Transverse colon (tissue), 4 donors: ENCODE measurements around the gene HAUS3. TPM values are rescaled to one million over a fixed set of nuclear protein-coding genes. Genes with fewer than 3 reads are reported as not detected.

Source experiments
- DNase-seq: peaks from one replicate; pipeline ENCODE4 v3.0.0-alpha.2; 2019
- H3K27ac ChIP-seq, 4 donors: fragments of 200-600 bp; sonication (generic); 2 replicates each; pipeline ENCODE4 v1.5.1; 2016 to 2018; ENCODE audit warnings: inconsistent platforms in 4 of 4
- H3K27me3 ChIP-seq: fragments of 200-600 bp; sonication (generic); 2 replicates; pipeline ENCODE4 v1.5.1; 2017; ENCODE audit warnings: inconsistent platforms
- H3K36me3 ChIP-seq, 4 donors: fragments of 200-600 bp; sonication (generic); 2 replicates each; pipeline ENCODE4 v1.5.1; 2017 to 2019; ENCODE audit warnings: inconsistent platforms in 4 of 4
- H3K4me1 ChIP-seq, 4 donors: fragments of 200-600 bp; sonication (generic); 2 replicates each; pipeline ENCODE4 v1.5.1; 2017 to 2020; ENCODE audit warnings: inconsistent platforms in 4 of 4
- H3K4me3 ChIP-seq, 4 donors: fragments of 200-600 bp; sonication (generic); 1 replicate in 1 of 4; 2 replicates in 3 of 4; pipeline versions ENCODE4 v1.5.1 to v1.6.1; 2017 to 2019; ENCODE audit warnings: inconsistent platforms in 4 of 4
- H3K9me3 ChIP-seq, 2 donors: fragments of 200-600 bp; sonication (generic); 2 replicates each; pipeline ENCODE4 v1.5.1; 2017 to 2019; ENCODE audit warnings: inconsistent platforms in 2 of 2
- EP300 ChIP-seq: sonication (generic); formaldehyde crosslinking; IDR thresholded peaks from one replicate; pipeline ENCODE4 v1.6.1; 2017; ENCODE audit warnings: antibody characterized with exemption, low read depth
- POLR2A ChIP-seq: fragments of 450-650 bp; IDR thresholded peaks from one replicate; pipeline ENCODE4 v1.6.1; 2016; ENCODE audit warnings: antibody characterized with exemption, mild to moderate bottlenecking, moderate library complexity
- POLR2AphosphoS5 ChIP-seq, 3 donors: sonication (generic); formaldehyde crosslinking; IDR thresholded peaks; one replicate each; pipeline ENCODE4 v1.6.1; 2016; ENCODE audit warnings: antibody characterized with exemption in 3 of 3
- WGBS, 2 donors: methylation state at CpG; one replicate each; pipeline ENCODE4 v1.1.5; 2018; ENCODE audit warnings: low coverage in 1 of 2; 5-methylcytosine and 5-hydroxymethylcytosine counted together
- in situ Hi-C, 4 donors: fragments of 200-750 bp; cut with MboI; loops; one replicate each; pipeline versions ENCODE4 v1.15.0 to v1.15.1; 2017; ENCODE audit warnings: low sequenced_read_pairs in 3 of 4, low pct_ligation_motif_present in 1 of 4, low pct_unique_long_range_greater_than_20kb in 1 of 4
- intact Hi-C: fragments of 100-400 bp; cut with DNase I; formaldehyde crosslinking; loops from one replicate; pipeline ENCODE4 v1.15.1; 2023; ENCODE audit warnings: low total_unique reads
- total RNA-seq, 4 donors: library from RNA; depleted of rRNA; stranded (reverse); fragments of >200 nt; gene quantifications; one replicate each; pipeline ENCODE4 v1.1.0, GENCODE V29; 2016
- TF ChIP-seq, protein P1 (sequence below), 5 experiments: fragments of 200-600 bp in 3 of 5; fragments of 450-650 bp in 2 of 5; sonication (generic) in 3 of 5; IDR thresholded peaks; 1 replicate in 2 of 5; 2 replicates in 3 of 5; pipeline ENCODE4 v1.5.1; 2016 to 2017; ENCODE audit warnings: antibody characterized with exemption in 5 of 5, inconsistent platforms in 3 of 5, mild to moderate bottlenecking in 2 of 5, moderate library complexity in 1 of 5

HAUS3 gene
- total RNA-seq, 4 donors from 2014 or later, result 2.0 to 18.0 (median 11.3) TPM

GRCh38 chr4:2186133-2186864 is 55.6 kb downstream of the HAUS3 start:
- in situ Hi-C loops, result loop anchor here in 2 of 4 donors (25.0 kb wide), 3 partner anchors 224 to 374 kb away; no protein-coding TSS in a partner anchor

DNA sequence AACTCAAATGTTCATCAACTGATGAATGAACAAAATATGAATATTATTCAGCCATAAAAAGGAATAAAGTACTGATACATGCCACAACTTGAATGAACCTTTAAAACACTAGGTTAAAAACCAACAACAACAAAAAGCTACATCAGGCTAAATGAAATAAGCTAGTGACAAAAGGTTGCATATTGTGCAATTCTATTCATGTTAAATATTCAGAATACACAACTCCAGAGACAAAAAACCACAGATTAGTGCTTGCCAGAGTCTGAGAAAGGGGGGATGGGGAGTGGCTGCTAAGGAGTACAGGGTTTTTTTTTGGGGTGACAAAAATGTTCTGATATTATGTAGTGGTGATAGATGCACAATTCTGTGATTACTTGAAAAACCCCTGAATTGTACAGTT is 58.5 kb downstream of the HAUS3 start:
- H3K36me3 ChIP-seq, result no peaks in the 10 kb centered on the region
- intact Hi-C loops, result no loop called here
- no peak overlapping the region for H3K4me3 ChIP-seq
- no peak for DNase-seq
- H3K27me3 ChIP-seq, result no peaks in the 10 kb centered on the region
- no peaks in the 10 kb centered on the region for H3K9me3 ChIP-seq
- no peak overlapping the region for H3K27ac ChIP-seq
- in situ Hi-C loops, result loop anchor here in 2 of 4 donors (25.0 kb wide), 3 partner anchors 221 to 371 kb away; no protein-coding TSS in a partner anchor
- peaks cover 0 to 4% (median 0%) of the 10 kb centered on the region in 4 donors for H3K4me1 ChIP-seq
- no peak for TF ChIP-seq POLR2AphosphoS5 (IDR thresholded peaks at IDR 0.05)
- TF ChIP-seq, protein P1, sequence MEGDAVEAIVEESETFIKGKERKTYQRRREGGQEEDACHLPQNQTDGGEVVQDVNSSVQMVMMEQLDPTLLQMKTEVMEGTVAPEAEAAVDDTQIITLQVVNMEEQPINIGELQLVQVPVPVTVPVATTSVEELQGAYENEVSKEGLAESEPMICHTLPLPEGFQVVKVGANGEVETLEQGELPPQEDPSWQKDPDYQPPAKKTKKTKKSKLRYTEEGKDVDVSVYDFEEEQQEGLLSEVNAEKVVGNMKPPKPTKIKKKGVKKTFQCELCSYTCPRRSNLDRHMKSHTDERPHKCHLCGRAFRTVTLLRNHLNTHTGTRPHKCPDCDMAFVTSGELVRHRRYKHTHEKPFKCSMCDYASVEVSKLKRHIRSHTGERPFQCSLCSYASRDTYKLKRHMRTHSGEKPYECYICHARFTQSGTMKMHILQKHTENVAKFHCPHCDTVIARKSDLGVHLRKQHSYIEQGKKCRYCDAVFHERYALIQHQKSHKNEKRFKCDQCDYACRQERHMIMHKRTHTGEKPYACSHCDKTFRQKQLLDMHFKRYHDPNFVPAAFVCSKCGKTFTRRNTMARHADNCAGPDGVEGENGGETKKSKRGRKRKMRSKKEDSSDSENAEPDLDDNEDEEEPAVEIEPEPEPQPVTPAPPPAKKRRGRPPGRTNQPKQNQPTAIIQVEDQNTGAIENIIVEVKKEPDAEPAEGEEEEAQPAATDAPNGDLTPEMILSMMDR (IDR thresholded peaks at IDR 0.05), result no peak
- TF ChIP-seq POLR2A, result no peak
- TF ChIP-seq EP300, result no peak

More at GRCh38 chr4:2186133-2186864, 55.6 kb downstream of the HAUS3 start:
- WGBS, 2 donors, result 37 to 48% methylated on average over 8 to 9 of the region's 9 CpGs
- Histone ChIP-seq H3K4me1 (no peaks in the 10 kb centered on the region), H3K36me3 (no peaks in the 10 kb centered on the region), H3K27me3 (no peaks in the 10 kb centered on the region), H3K27ac (no peak overlapping the region), H3K9me3 (no peaks in the 10 kb centered on the region), H3K4me3 (no peak overlapping the region)
- TF ChIP-seq POLR2A (no peak), POLR2AphosphoS5 (IDR thresholded peaks at IDR 0.05) (no peak)
- TF ChIP-seq, protein P1 (IDR thresholded peaks at IDR 0.05), result peak; percentile 24 to 58 (median 46)
- intact Hi-C loops, result no loop called here
- peak; percentile 24 for DNase-seq

DNA sequence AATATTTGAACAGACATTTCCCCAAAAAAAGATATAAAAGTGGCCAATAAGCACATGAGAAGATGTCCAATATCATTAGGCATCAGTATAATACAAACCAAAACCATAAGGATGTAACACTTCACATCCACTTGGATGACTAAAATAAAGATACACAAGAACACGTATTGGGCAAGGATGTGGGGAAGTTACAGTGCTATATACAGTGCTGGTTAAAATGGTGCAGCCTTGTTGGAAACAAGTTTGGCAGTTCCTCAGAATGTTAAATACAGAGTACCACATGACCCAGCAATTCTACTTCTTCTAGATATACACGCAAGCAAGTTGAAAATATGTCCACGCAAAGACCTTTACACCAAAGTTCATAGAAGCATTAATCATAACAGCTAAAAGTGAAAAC is 58.9 kb downstream of the HAUS3 start:
- intact Hi-C loops, result no loop called here
- H3K27ac ChIP-seq, result no peak overlapping the region

DNA sequence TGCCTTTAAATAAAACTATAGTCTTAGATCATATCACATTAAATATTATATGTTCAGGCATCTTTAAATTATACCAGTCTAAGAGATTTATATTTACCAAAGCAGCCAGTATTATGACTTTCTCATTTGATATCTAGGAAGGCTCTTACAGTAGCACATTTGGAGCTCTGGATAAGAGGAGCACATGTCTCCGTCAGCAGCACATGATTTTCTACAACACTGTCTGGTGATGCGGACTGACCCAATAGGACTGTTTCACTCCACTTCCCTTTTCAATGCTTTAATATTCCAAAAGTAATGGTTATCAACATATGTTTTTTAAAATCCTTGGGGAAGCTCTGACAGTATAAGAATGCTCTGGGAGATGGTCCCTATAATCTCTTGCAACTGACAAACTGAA is 61.5 kb downstream of the HAUS3 start:
- TF ChIP-seq EP300 (no peak), POLR2AphosphoS5 (IDR thresholded peaks at IDR 0.05) (no peak), POLR2A (no peak)
- TF ChIP-seq, protein P1 (IDR thresholded peaks at IDR 0.05), result no peak
- Histone ChIP-seq H3K27me3 (no peaks in the 10 kb centered on the region), H3K4me3 (no peak overlapping the region), H3K9me3 (no peaks in the 10 kb centered on the region), H3K27ac (no peak overlapping the region), H3K36me3 (no peaks in the 10 kb centered on the region), H3K4me1 (peaks cover 0 to 4% (median 0%) of the 10 kb centered on the region in 4 donors)
- intact Hi-C loops (no loop called here), in situ Hi-C loops (loop anchor here in 2 of 4 donors (25.0 kb wide), 3 partner anchors 218 to 368 kb away; no protein-coding TSS in a partner anchor)
- DNase-seq, result no peak
- 92 to 96% methylated on average over 2 of the region's 2 CpGs for WGBS, 2 donors

More for the DNA sequence above, 58.9 kb downstream of the HAUS3 start:
- no peaks in the 10 kb centered on the region for H3K27me3 ChIP-seq
- no peak for DNase-seq
- H3K4me1 ChIP-seq, result peaks cover 0 to 4% (median 0%) of the 10 kb centered on the region in 4 donors
- 48 to 86% methylated on average over 3 of the region's 3 CpGs for WGBS, 2 donors
- in situ Hi-C loops, result loop anchor here in 2 of 4 donors (25.0 kb wide), 3 partner anchors 221 to 371 kb away; no protein-coding TSS in a partner anchor
- H3K36me3 ChIP-seq, result no peaks in the 10 kb centered on the region
- H3K9me3 ChIP-seq, result no peaks in the 10 kb centered on the region
- no peak overlapping the region for H3K4me3 ChIP-seq
- TF ChIP-seq EP300 (no peak), POLR2A (no peak), POLR2AphosphoS5 (IDR thresholded peaks at IDR 0.05) (no peak)
- TF ChIP-seq, protein P1 (IDR thresholded peaks at IDR 0.05), result no peak
